Activated T-cell treated with anti-CD3 and anti-CD28 coated beads, Interleukin-2, amount 50 U/mL, for 48 hours (primary cell): ENCODE results near the gene M1AP.

Experiments
- DNase-seq, 2 experiments: peaks; one replicate each; pipeline ENCODE4 v3.0.0-alpha.2; 2020

The M1AP gene

DNA sequence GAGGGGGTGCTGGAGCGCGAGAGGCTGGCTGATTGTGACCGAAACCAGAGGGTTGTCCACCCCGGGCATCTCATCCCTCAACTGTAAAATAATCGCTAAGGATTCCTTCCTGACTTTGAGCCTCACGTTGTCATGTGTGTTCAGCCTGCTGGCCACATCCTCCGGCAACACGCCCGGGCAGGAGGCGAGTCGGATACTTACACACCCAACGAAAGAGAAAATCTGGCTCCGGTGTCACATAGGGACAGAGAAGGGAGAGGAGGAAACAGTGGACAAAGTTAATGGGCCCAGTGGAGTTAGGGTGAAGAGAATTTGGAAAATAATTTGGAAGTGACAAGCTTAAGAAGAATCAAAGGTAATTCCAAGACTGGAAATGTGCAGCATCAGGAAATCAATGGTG, 131.5 kb downstream of the M1AP start:
- no peak for DNase-seq

DNA sequence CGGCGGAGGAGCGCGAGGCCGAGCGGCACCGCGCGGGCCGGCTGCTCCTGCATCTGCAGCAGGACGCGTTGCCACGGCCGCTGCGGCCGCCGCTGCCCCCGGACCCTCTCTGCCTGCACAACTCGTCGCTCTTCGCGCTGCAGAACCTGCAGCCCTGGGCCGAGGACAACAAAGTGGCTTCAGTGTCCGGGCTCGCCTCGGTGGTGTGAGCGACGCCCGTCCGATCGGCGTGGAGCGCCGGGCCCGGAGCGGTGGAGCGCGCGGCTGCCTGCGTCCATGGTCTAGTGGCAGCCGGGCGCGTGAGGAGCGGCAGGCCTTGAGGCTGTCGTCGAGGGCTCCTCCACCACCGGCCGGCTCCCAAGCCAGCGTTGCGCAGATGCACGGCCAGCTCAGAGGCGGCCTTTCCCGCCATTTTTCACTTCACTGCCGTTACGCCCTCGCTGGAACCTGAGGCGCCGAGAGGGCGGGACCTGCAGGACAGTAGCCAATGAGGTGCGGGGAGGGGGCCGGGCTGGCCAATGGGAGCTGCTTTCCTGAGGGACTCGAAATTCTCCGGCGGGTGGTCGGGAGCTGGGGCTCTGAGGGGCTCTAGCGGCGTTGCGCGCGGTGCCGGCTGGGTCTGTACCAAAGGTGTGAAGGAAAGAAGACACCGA, 132.0 kb downstream of the M1AP start:
- DNase-seq: peak; percentile 83 to 87

DNA sequence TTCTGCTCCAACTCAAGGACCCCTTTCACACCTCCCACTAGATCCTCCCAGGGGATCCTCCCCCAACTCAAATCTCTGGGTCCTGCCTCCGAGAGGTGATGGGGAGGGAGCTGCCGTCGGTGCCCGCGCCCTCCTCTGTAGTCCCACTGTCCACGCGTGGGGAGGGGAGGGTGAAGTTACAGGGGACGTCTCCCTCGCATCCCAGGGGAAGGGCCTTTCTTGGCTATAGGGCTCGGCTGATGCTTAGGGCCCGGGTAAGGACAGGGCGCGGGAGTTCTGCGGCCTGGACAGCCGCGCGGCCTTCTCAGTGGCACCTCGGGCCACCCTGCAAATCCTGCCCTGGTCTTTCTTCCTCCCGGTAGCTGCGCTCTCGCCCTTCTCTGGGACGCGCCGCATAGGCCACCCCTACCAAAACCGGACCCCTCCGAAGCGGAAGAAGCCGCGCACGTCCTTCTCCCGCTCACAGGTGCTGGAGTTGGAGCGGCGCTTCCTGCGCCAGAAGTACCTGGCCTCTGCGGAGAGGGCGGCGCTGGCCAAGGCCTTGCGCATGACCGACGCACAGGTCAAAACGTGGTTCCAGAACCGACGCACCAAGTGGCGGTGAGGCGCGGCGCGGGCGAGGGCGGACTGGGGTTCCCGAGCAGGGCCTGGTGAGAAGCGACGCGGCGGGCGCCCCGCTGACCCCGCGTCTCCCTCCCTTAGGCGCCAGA, 132.7 kb downstream of the M1AP start:
- peak in 1 of 2 experiments; percentile 47 for DNase-seq

DNA sequence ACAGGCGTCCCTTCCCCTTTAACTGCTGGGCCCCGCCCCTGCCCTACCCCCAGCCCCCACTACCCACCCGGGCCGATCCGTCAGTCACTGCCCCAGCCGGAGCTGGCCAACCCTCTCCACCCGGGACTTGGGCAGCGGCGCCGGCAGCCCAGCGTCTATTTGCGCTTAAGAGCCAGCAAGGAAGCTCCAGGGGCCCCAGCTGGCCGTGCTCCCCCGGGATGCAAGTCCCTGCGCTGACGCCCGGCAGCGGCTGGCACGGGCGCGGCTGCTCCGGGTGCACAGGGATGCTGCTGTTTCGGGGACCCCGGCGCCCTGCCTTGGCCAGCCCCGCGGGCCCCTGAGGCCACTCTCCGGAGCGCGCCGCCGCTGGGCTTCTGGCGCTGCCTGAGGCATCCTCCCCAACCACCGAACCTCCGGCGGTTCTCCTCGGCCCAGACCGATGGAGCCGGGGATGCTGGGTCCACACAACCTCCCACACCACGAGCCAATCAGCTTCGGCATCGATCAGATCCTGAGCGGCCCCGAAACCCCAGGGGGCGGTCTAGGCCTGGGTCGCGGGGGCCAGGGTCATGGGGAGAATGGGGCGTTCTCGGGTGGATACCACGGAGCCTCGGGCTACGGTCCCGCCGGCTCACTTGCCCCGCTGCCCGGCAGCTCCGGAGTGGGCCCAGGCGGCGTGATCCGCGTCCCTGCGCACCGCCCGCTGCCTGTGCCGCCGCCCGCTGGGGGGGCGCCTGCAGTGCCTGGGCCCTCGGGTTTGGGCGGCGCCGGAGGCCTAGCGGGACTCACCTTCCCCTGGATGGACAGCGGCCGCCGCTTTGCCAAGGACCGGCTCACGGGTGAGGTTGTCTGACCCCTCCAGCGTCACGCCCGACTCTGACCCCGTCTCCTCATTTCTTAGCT, 133.5 kb downstream of the M1AP start, which contains the start of gene TLX2:
TSS of gene TLX2 (plus strand) at position 83 of the 903 bp plus-strand sequence. CDS start at position 440, 357 bp downstream.
- peak in 1 of 2 experiments; percentile 53 for DNase-seq

DNA sequence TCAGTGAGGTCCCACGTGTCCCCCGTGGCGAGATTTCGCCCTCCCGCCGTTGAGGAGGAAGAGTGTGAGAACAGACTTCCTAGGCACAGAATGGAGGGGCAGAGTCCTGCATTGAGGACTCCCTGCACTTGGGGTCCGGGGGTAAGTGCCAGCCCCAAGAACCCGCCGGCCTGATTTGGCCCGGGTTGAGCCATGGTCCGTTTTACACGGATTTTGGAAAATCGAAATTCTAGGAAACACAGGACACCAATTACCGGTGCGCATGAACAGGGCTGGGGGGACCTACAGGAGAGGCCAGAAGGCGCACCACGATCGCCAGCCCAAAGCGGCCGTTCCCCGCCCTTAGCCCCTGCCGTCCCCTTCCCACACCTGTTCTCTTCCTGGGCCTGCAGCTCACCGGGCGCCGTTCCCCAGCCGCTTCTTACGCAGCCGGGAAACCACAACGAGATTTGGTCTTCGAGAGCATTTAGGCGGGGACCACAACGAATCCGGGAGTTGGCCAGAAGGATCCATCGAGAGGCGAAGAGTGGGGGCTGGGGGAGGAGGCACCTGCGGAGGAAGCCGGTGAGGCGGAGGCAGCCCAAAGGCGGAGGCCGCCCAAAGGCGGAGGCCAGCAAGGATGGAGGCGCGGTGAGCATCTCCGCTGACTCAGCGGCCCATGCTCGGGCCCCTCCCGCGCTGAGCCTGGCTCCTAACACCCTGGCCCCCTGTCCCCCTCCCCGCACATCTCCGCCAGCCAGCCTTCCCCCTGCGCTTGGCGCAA, 134.3 kb downstream of the M1AP start:
- DNase-seq: peak; percentile 45 to 63

DNA sequence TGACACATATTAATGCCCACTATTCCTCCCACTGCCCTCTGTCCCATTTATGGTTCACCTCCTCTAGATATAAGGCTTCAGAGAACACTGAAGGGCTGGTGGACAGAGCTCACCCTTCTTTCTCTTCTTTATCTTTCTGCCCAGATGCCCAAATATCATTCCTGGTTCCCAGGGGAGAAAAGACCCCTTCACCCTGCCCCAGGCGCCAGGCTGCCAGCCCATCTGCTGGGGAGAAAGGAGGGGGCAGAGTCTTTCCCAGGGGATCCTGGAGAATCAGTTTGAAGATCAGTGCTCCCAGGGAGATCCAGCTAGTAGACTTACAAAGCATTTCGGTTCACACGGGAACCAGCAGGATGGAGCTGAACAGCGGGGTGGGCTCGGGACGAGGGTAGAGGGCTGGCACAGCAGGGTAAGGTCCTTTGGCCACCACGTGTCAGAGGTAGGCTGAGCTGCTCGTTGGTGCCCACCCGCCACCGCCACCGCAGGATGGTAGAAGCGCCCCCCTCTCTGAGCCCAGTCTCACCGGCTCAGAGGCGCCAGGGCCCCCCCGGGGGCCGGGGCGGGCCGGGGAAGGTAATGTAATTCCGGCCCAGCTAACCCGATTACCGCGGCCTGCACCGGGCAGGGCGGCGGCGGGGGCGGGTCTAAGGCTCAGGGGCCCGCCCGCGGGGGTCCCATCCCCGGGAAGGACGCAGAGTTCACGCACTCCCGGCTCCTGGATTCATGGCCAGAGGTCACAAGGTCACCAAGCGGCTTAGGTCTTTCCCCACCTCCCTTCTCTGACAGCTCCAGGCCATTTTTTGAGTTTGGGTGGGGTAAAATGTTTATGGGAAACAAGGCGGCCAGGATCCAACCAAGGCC, 135.2 kb downstream of the M1AP start:
- no peak for DNase-seq

DNA sequence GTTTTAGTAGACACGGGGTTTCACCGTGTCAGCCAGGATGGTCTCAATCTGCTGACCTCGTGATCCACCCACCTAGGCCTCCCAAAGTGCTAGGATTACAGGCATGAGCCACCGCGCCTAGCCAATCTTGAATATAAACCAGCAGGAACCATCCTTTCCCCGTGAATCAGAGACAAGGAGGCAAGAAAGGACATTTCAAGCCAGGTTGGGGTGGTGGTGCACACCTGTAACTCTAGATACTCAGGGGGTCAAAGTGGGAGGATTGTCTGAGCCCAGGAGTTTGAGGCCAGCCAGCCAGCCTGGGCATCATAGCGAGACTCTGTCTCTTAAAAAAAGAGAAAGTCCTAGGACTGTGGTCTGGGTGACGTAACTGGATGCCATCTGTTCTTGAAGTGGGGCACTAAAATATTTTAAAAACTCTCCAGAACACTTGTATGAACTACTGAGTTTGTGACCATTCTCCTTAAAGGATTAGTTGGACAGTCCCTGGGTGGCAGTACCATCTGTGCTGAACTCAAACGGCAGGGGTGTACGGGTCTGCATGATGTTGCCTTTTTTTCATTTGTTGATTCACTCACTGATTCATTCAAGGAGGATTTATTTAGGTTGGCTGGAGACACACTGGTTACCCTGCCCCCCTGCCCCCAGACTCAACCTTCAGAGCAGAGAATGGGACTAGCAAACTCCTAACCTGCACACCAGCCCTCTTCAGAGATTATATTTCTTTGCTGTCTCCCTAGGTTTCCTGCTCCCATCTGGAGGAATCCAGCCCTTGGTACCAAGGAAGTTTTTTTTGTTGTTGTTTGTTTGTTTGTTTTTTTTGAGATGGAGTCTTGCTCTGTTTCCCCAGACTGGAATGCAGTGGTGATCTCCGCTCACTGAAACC, 136.8 kb downstream of the M1AP start:
- DNase-seq: no peak

DNA sequence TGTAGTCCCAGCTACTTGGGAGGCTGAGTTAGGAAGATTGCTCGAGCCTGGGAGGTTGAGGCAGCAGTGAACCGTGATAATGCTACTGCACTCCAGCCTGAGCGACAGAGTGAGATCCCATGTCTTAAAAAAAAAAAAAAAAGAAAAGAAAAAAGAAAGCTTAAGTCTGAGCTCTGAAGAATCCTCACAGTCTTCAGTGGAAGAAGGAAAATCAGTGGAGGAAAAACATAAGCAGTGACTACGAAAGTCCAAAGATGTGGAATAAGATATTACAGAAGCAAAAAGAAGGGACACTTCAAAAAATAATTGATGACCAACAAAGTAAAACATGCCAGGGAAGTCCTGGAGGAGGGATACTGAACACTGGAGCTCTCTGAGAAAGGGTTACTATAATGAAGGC, 137.9 kb downstream of the M1AP start:
- DNase-seq: no peak

DNA sequence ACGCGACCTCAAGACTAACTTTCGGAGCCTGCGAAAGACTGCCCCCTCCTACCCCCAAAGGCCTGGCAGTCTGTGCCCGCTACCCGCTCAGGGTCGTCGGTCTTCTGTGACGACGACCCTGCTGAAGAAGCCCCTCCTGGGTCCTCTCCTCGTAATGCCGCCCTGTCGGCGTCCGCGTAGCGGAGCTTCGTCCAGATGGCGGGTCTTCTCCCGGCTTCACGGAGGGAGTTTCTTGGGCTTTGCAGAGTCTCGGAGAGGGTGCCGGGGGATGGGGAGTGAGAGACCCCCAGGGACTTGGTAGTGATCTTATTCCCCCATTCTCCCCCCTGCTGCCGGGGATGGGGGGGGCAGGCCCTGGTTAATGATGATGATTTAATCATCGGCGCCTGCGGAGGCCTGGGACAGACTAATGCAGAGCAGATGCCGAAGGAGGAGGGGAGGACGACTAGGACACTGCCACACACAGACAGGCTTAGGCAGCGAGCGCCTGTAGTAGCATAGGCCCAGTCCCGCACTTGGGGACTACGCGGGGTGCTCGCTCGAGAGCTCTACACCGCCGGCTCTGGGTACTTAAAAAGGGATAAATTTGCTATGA, 140.1 kb downstream of the M1AP start:
- DNase-seq: no peak
